Hindlimb muscle (tissue), 1 donor: Measurements from ENCODE around the gene DYSF. TPM values are rescaled to one million over a fixed set of nuclear protein-coding genes. Genes with fewer than 3 reads are reported as not detected.
A peak's percentile ranks its signal among the peaks of the same experiment; 100 is the strongest.

Experiments used
- DNase-seq: peaks from one replicate; pipeline ENCODE4 v3.0.0-alpha.2; 2013
- polyA plus RNA-seq: library from polyadenylated mRNA; unstranded; fragments of 120-200 nt; gene quantifications from one replicate; pipeline ENCODE4 v1.2.1, GENCODE V29; 2013; ENCODE audit not compliant: insufficient read length

The DYSF gene
- polyA plus RNA-seq, 1 donor, result 185 TPM

- no peak for DNase-seq
Measured at GRCh38 chr2:71696381-71696780, 243.0 kb downstream of the DYSF start.

DNA sequence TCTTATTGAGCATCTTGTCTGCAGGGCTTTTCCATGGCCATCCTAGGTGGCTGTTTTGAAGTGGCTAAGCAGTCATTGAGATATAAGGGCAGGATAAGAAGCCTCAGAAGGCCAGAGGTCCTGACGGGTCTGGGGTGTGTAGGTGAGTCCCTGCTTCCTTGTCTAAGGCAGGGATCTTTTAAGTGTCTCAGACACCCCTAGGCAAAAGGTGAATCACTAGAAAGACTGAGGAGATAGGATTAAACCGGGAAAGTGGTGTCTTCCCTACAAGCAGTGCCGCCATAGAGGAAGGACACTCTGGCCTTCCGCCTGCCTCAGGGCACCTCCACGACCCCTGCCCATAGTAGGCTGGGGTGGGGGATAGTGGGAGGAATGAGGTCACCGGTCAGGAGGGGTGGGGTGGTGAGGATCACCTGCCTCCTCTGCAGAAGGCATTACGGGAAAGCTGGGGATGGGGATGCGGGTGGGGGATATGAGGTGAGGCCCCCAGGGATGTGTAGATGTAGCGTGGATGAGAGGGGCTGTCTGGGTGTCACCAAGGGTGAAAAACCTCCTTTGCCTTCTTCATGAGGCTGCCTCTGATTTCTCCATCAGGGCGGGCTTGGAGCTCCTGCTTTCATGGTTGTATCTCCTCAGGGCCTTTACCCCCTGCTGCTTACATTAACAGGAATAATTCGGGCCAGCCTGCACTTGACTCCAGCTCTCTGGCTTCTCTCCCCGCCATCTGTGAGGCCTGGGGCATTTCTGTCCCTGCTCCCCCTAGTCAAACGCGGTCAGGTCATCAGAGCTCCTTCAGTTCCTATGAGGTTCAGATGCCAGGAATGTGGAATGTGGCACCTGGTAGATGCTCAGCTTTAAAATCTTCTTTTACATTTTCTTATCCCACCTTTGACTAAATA lies 244.0 kb downstream of the DYSF start:
- no peak for DNase-seq

DNA sequence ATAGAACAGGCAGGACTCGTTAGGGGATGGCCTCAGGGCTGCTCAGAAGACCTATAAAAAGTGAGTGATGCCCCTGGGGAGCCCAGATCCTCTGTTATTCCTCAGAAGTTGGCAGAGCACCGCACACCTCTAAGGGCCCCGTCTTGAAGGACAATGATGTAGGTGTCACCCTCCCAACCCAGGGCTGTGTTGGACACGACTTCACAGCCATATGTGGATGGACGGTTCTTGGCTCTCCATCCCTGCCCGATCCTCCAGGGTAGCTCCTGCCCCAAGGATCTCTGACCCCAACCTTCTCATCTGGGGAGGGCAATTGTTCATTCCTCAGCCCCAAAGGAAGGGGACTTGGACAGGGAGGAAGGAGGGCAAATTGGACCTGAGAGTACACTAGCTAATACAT lies 246.1 kb downstream of the DYSF start:
- DNase-seq, result no peak

GRCh38 chr2:71700041-71700657 lies 246.8 kb downstream of the DYSF start:
- DNase-seq, result no peak

DNA sequence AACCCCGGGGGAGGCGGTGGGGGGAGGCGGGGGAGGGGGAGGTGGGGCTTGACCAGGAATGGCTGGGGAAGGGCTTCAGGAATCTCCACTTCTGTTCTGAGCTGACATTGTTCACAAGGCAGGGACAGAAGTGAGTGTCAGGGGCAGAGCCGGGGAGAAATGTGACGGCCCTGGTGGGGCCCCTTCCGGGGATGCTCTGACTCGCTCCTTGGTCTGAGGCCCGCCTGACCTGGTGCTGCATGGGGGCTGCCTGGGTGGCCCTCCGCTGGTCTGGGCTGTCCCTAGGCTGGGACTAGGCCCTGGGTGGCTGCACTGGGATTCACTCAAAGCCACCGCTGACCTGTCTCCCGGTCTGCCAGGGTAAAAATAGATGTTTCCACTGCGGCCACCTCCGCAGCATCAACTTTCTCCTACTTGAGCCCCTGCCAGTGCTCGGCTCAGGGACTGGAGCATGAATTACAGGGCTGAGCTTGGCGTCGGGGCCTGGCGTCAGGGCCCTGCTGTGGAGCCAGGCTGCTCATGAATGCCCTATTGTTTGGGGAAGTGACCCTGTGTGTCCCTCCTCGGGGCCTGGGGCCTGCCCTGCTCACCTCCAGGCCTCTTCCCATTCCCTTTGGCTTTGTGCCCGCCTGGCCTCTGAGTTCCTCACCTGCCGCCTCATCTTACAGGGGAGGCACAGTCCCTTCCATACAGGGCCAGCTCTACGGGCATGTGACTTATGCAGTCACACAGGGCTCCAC lies 247.5 kb downstream of the DYSF start:
- peak; percentile 88 for DNase-seq

- DNase-seq, result no peak
Measured at GRCh38 chr2:71702071-71702970, 249.0 kb downstream of the DYSF start.

DNA sequence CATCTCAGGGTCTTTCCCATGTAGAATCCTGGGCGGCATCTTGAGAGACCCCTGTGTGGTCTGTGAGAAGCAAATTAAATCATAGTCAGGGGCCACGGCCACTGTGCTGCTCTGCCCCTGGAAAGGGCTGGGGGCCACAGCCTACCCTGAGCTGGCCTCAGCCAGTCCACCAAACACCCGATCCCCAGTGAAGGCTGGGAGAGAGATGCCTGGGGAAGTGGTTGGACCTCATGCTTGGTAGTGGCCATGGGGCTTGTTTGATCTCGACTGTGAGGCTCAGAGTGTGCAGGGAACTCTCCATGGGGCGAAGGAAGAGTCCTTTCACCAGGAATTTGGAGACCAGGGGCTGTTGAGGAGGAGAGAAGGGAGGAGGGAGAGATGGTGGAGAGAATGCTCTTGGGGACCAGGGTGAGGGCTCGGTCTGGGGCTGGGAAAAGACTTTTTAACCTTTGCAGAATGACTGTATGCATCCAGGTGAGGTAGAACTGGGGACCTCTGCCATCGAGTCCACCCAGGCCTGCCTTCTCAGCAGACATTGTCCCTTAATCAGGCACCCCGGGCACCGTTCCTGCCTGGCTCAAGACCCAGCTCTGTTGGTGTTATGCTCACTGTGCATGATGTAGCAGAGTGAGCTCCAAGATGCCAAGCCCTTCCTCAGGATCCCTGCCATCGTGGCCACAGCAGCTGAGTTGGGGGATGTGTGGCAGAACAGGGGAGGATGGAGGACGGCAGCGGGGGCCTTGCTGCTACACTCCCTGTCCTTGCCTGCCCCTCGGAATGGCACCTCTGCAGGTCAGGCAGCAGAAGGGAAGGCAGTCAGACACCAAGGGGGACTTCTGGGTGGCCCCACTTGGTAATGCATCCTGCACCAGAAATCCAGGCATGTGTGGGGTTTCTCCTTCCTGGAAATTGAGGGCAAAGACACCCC lies 249.9 kb downstream of the DYSF start:
- DNase-seq, result no peak

DNA sequence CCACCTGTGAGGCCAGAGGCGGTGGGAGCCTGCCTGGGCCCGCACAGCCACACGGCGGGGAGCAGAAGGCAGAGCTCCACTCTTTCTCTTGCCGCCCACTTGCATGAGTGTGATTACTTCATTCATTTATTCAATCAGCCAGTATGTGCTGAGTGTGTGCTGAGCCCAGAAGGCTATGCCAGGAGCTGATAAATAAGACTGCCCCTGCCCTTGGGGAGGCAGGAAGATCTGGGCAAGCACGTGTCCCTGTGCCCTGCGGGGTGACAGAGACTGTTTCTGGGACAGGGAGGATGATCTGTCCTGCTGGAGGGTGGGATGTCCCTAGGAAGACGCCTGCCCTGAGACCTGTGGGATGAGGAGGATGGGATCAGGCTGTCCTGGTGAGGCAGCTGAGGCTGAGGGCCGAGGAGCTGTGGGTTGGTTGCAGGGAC lies 250.8 kb downstream of the DYSF start:
- no peak for DNase-seq

DNA sequence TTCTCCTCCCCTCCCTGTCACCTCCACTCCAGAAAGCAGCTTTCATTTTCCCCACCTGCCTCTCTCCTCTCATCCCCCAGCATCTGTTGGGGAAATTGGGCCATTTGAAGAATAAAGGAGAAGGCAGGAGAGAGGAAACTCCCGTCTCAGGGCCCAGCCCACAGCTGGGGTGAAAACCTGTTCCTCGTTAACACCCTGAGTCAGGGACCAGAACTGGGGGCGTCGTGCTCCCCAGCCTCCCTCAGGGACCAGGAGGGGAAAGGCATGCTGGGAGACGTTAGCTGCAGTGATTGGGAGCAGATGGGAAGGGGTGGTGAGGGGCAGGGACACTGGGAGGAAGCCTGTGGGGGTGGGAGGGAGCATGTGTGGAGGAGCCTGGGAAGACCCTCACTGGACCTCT lies 251.3 kb downstream of the DYSF start:
- no peak for DNase-seq

- no peak for DNase-seq
Measured at GRCh38 chr2:71705171-71705960, 252.0 kb downstream of the DYSF start.

- DNase-seq, result no peak
Measured at GRCh38 chr2:71706121-71706520, 252.8 kb downstream of the DYSF start.

- no peak for DNase-seq
Measured at GRCh38 chr2:71706836-71707235, 253.5 kb downstream of the DYSF start.

DNA sequence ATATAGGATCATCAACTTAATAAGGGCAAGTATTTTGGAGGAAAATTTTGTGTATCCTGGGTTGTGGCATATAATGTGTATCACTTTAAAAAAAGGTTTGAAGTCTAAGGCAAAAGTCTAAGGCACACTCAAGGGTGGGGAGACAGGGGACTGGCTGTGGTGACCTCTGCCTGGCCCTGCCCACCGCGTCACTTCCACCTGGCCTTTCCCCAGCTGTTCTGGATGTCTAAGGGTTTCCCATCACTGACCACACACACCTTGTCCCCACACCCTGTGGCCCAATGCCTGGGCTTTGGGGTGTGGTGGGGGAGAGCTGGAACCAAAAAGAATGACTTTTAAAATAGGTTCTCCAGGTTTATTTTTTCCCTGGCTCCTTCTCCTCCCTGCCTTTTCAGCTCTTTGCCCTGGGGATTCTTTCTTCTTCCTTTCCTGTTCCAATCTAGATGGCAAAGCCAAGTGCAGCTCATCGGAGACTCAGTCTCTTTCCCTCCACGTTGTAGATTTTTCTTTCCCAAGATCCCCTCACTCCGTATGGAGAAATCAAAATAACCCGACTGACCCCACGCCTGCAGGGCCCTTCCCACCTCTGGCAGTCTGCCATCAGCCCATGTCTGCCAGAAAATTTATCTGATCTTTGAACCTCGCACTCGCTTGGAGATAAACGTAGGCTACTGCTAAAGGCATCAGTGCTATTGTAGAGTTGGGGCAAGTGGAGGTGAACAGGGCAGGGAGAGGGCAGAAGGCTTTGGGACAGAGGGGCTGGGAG lies 257.2 kb downstream of the DYSF start:
- DNase-seq, result no peak

- DNase-seq, result peak; percentile 38
Measured at GRCh38 chr2:71711133-71711855, 257.9 kb downstream of the DYSF start.

- no peak for DNase-seq
Measured at GRCh38 chr2:71712158-71712818, 258.9 kb downstream of the DYSF start.

DNA sequence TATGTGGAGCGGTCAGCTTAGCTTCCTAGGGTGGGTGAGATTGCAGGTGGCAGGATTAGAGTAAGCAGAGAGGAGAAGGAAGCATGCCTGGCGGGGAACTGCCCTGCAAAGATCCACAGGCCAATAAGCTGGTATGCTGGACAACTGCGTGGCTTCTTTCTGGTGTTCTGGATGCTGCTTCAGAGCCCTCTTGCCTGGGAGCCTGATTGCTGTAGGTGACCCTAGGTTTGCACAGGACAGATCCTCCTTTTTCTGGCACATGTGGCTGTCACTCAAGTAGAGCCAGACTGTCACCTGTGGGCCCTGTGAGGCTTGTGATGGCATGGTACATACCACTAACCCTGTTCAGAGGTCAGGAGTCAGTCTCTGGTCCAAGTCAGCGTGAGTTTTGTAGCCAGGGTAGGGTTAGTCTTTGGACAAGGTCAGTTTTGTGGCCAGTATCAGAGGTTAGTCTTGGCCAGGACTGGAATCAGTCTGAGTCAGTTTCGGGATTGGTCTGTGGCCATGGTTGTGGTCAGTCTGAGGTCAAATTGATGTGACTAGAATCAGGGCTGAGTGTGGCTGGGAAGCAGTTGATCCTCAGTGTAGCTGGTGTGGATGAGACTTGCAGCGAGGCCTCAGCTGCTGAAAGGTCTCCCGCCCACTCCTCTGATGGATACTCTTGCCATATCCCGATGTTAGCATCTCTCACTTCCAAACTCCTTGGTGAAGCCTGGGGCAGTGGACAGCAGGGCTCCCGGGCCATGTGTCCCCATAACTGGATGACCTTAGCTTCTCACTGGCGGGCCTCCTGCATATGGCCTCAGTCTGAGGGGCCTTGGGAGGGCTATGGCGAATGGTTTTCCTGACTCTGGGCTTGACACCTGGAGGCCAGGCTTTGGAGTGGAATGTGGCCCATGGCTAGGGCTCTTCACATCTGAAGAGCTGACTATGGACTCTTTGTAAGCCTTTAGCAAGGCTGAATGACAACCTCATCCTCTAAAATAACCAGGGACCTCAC lies 260.5 kb downstream of the DYSF start:
- DNase-seq, result no peak
